ENCODE data around the gene RELA. TPM values are rescaled to one million over a fixed set of nuclear protein-coding genes. Genes with fewer than 3 reads are reported as not detected.
A peak's percentile ranks its signal among the peaks of the same experiment; 100 is the strongest.

Gene RELA
- polyA plus RNA-seq, 2 of the 4 experiments (the other 2 are of a cell fraction): 28.9 to 55.1 TPM

- FAIRE-seq (no peak), ATAC-seq (no peak), DNase-seq (ENCODE audit: low read depth in 1 of 2, low spot score in 1 of 2) (no peak)
- H3K4me1 ChIP-seq: no peaks in the 10 kb centered on the region
- 97% methylated on average over 12 of the region's 13 CpGs for WGBS (ENCODE audit: missing lambda C conversion rate)
- TF ChIP-seq CEBPB (IDR thresholded peaks at IDR 0.05) (no peak), NR3C1 (IDR thresholded peaks at IDR 0.05) (no peak), ZNF302 (CRISPR knock-in tag; IDR thresholded peaks at IDR 0.05) (no peak), JUNB (IDR thresholded peaks at IDR 0.05) (no peak), GATA3 (IDR thresholded peaks at IDR 0.05; ENCODE audit: borderline replicate concordance) (no peak), MAFK (IDR thresholded peaks at IDR 0.05; ENCODE audit: partially characterized antibody) (no peak)
- ChIA-PET POLR2A (no interaction called here), CTCF (interaction anchor here (1.0 to 5.5 kb wide), 16 partner anchors 10 to 684 kb away, joined by 3 to 54 read pairs (median 7); partner anchors contain the start of genes KAT5, KCNK7 and SIPA1)
- H3K9me3 ChIP-seq: no peaks in the 10 kb centered on the region
- no peak overlapping the region for H3K27ac ChIP-seq
- no peak overlapping the region for H3K4me2 ChIP-seq
- no peak overlapping the region for H3K4me3 ChIP-seq
These were observed 35.5 kb downstream of the RELA start for GRCh38 chr11:65627202-65627601.

GRCh38 chr11:65625628-65626342 lies 36.9 kb downstream of the RELA start:
- TF ChIP-seq HOXB5 (CRISPR knock-in tag; IDR thresholded peaks at IDR 0.05) (no peak), POLR2AphosphoS2 (conservative IDR thresholded peaks at IDR 0.05; ENCODE audit: low read length) (no peak), CBX8 (IDR thresholded peaks at IDR 0.05) (no peak), USF2 (IDR thresholded peaks at IDR 0.05) (no peak), RAD21 (conservative IDR thresholded peaks at IDR 0.05 in 1 of 2, IDR thresholded peaks at IDR 0.05 in 1 of 2) (peak; percentile 65 to 68), REST (IDR thresholded peaks at IDR 0.05) (no peak), ESRRA (IDR thresholded peaks at IDR 0.05; ENCODE audit: borderline replicate concordance, low read length) (no peak), SMC3 (IDR thresholded peaks at IDR 0.05) (peak; percentile 35; the same call in 2 of the 3 replicates), FOXS1 (CRISPR knock-in tag; IDR thresholded peaks at IDR 0.05) (no peak), CTCF (IDR thresholded peaks at IDR 0.05) (peak; percentile 62)
- POLR2A ChIA-PET: interaction anchor here (0.7 kb wide), 1 partner anchor 12 kb away, joined by 3 read pairs; the partner anchor contains the start of gene SIPA1
- H3K4me2 ChIP-seq: no peak overlapping the region
- no peaks in the 10 kb centered on the region for H3K9me3 ChIP-seq
- WGBS (ENCODE audit: missing lambda C conversion rate): 70% methylated on average over 30 of the region's 30 CpGs
- ATAC-seq: peak; percentile 82 to 92
- no peak for FAIRE-seq
- no peak overlapping the region for H3K4me3 ChIP-seq
- H3K4me1 ChIP-seq: no peaks in the 10 kb centered on the region
- H3K27ac ChIP-seq: no peak overlapping the region
- DNase-seq (ENCODE audit: low read depth in 1 of 2, low spot score in 1 of 2): peak; percentile 61 to 69
- CTCF ChIA-PET: interaction anchor here (0.7 to 5.5 kb wide), 30 partner anchors 9 to 686 kb away, joined by 3 to 54 read pairs (median 4); partner anchors contain the start of genes AP5B1, KAT5, PCNX3 and SIPA1
